HCT116 (cell line): ENCODE results near the gene KAT6B. TPM values are rescaled to one million over a fixed set of nuclear protein-coding genes. Genes with fewer than 3 reads are reported as not detected.

Source experiments
- ATAC-seq: fragments of 200-7000 bp; cut with Tn5 transposase; 2 replicates; pipeline ENCODE4 v1.9.1; 2020; ENCODE audit warnings: mild to moderate bottlenecking, moderate library complexity
- BruUV-seq: library from RNA; stranded (reverse); fragments of 400-500 nt; replicated peaks from 2 replicates; lab custom pipeline; 2021; lab: Mats Ljungman, UMichigan
- CTCF ChIA-PET: fragments of 300-600 bp; sonication (Branson Sonifier 250); formaldehyde crosslinking; loops from one replicate; lab custom pipeline; 2021; ENCODE audit warnings: antibody characterized with exemption; lab: Charles Lee
- POLR2A ChIA-PET: fragments of 300-600, 350-600 bp; sonication (Branson Sonifier 250); formaldehyde crosslinking; loops from one replicate; lab custom pipeline; 2021; ENCODE audit warnings: antibody characterized with exemption; lab: Charles Lee
- RAD21 ChIA-PET, 2 experiments: fragments of 300-600 bp; sonication (Branson Sonifier 250); formaldehyde crosslinking; loops; one replicate each; lab custom pipeline; 2023; ENCODE audit warnings: low total read pairs in 2 of 2; ENCODE audit not compliant: uncharacterized antibody in 2 of 2, unreplicated experiment in 2 of 2, low non-redundant PET in 1 of 2; lab: Charles Lee
- DNase-seq: peaks from one replicate; pipeline ENCODE4 v3.0.0-alpha.2; 2010; ENCODE audit warnings: low read depth, low spot score
- H2AFZ ChIP-seq: fragments of 200-600 bp; shearing (Covaris generic), sonication (generic); 2 replicates; pipeline ENCODE4 v1.6.1; 2017; ENCODE audit warnings: low read depth, mixed run types, mixed read lengths, antibody characterized with exemption, low read length; ENCODE audit not compliant: poor library complexity, severe bottlenecking
- H3K27ac ChIP-seq: 2 replicates; pipeline ENCODE4 v1.5.1; 2012; ENCODE audit warnings: low read depth, low read length
- H3K27me3 ChIP-seq: fragments of 200-600 bp; sonication (generic); 2 replicates; pipeline ENCODE4 v1.6.1; 2016; ENCODE audit warnings: mixed run types, low read length, mixed read lengths; ENCODE audit not compliant: insufficient read depth
- H3K36me3 ChIP-seq, 2 experiments: fragments of 200-500 bp in 1 of 2; fragments of 200-600 bp in 1 of 2; sonication (Bioruptor generic) in 1 of 2; sonication (generic) in 1 of 2; 2 replicates each; pipeline versions ENCODE4 v1.5.1 to v1.6.1; 2014 to 2016; ENCODE audit warnings: low read length in 2 of 2, inconsistent platforms in 1 of 2, mixed read lengths in 1 of 2, mixed run types in 1 of 2; ENCODE audit not compliant: insufficient read depth in 2 of 2, control insufficient read depth in 1 of 2
- H3K4me1 ChIP-seq, 2 experiments: fragments of 200-600 bp in 1 of 2; sonication (generic) in 1 of 2; 2 replicates each; pipeline versions ENCODE4 v1.5.1 to v1.6.1; 2012 to 2017; ENCODE audit warnings: low read length in 2 of 2, inconsistent platforms in 1 of 2, mild to moderate bottlenecking in 1 of 2, mixed read lengths in 1 of 2, mixed run types in 1 of 2, moderate library complexity in 1 of 2; ENCODE audit not compliant: insufficient read depth in 2 of 2, control insufficient read depth in 1 of 2
- H3K4me2 ChIP-seq: fragments of 200-600 bp; sonication (generic); 2 replicates; pipeline ENCODE4 v1.6.1; 2017; ENCODE audit warnings: mixed run types, low read length, mixed read lengths
- H3K4me3 ChIP-seq, 2 experiments: fragments of 200-600 bp in 1 of 2; sonication (generic) in 1 of 2; replicated peaks in 1 of 2; 2 replicates each; pipeline ENCODE4 v1.5.1; 2011 to 2016; ENCODE audit warnings: low read length in 2 of 2, control low read depth in 1 of 2, low read depth in 1 of 2, mild to moderate bottlenecking in 1 of 2, mixed read lengths in 1 of 2, mixed run types in 1 of 2
- H3K79me2 ChIP-seq: fragments of 200-600 bp; sonication (generic); 2 replicates; pipeline ENCODE4 v1.6.1; 2017; ENCODE audit warnings: mild to moderate bottlenecking, mixed run types, low read length, moderate library complexity, mixed read lengths; ENCODE audit not compliant: insufficient read depth
- H3K9ac ChIP-seq: fragments of 200-600 bp; sonication (generic); 2 replicates; pipeline ENCODE4 v1.6.1; 2016; ENCODE audit warnings: low read length, mixed read lengths
- H3K9me2 ChIP-seq: fragments of 200-600 bp; sonication (generic), shearing (Covaris generic); 2 replicates; pipeline ENCODE4 v1.6.1; 2017; ENCODE audit warnings: mixed run types, mild to moderate bottlenecking, moderate library complexity; ENCODE audit not compliant: insufficient read depth
- H3K9me3 ChIP-seq, 2 experiments: fragments of 200-500 bp in 1 of 2; fragments of 200-600 bp in 1 of 2; sonication (Bioruptor generic) in 1 of 2; sonication (generic) in 1 of 2; 2 replicates each; pipeline ENCODE4 v1.6.1; 2014 to 2017; ENCODE audit warnings: low read length in 2 of 2, mixed read lengths in 2 of 2, inconsistent platforms in 1 of 2, low read depth in 1 of 2, mild to moderate bottlenecking in 1 of 2, mixed run types in 1 of 2, moderate library complexity in 1 of 2; ENCODE audit not compliant: control insufficient read depth in 1 of 2, insufficient read depth in 1 of 2
- H4K20me1 ChIP-seq: fragments of 200-600 bp; sonication (generic), shearing (Covaris generic); 2 replicates; pipeline ENCODE4 v1.6.1; 2017; ENCODE audit warnings: mixed run types, mild to moderate bottlenecking, moderate library complexity; ENCODE audit not compliant: insufficient read depth
- ATF3 ChIP-seq: IDR thresholded peaks from 2 replicates; pipeline ENCODE4 v1.6.1; 2012
- CEBPB ChIP-seq: IDR thresholded peaks from 2 replicates; pipeline ENCODE4 v1.6.1; 2012; ENCODE audit warnings: low read depth
- EGR1 ChIP-seq: IDR thresholded peaks from 2 replicates; pipeline ENCODE4 v1.6.1; 2012; ENCODE audit warnings: low read depth
- EZH2 ChIP-seq: fragments of 200-600 bp; sonication (generic); IDR thresholded peaks from 2 replicates; pipeline ENCODE4 v1.6.1; 2017; ENCODE audit warnings: antibody characterized with exemption, mixed run types
- EZH2phosphoT487 ChIP-seq: fragments of 200-600 bp; IDR thresholded peaks from 2 replicates; pipeline ENCODE4 v1.6.1; 2018; ENCODE audit warnings: antibody characterized with exemption, borderline replicate concordance
- JUND ChIP-seq: IDR thresholded peaks from 2 replicates; pipeline ENCODE4 v1.6.1; 2012
- POLR2A ChIP-seq: IDR thresholded peaks from 2 replicates; pipeline ENCODE4 v1.7.0; 2011; ENCODE audit warnings: borderline replicate concordance; ENCODE audit not compliant: insufficient read depth, insufficient read length; ENCODE audit errors: extremely low read depth
- RAD21 ChIP-seq: IDR thresholded peaks from 2 replicates; pipeline ENCODE4 v1.6.1; 2012; ENCODE audit warnings: low read depth, mild to moderate bottlenecking
- REST ChIP-seq: IDR thresholded peaks from 2 replicates; pipeline ENCODE4 v1.6.1; 2012; ENCODE audit warnings: low read depth
- SIN3A ChIP-seq: IDR thresholded peaks from 2 replicates; pipeline ENCODE4 v1.6.1; 2012; ENCODE audit warnings: low read depth
- SRF ChIP-seq: IDR thresholded peaks from 2 replicates; pipeline ENCODE4 v1.6.1; 2012; ENCODE audit warnings: low read depth
- YY1 ChIP-seq: IDR thresholded peaks from 2 replicates; pipeline ENCODE4 v1.6.1; 2011; ENCODE audit warnings: low read length, low read depth, moderate library complexity, mild to moderate bottlenecking; ENCODE audit not compliant: insufficient replicate concordance; ENCODE audit errors: extremely low read depth
- ZBTB33 ChIP-seq: IDR thresholded peaks from 2 replicates; pipeline ENCODE4 v1.6.1; 2011; ENCODE audit warnings: mild to moderate bottlenecking, low read length, moderate library complexity; ENCODE audit not compliant: insufficient replicate concordance; ENCODE audit errors: extremely low read depth
- ZFX ChIP-seq: fragments of 450-650 bp; IDR thresholded peaks from 2 replicates; pipeline ENCODE4 v1.6.1; 2017
- intact Hi-C: fragments of 100-400 bp; cut with micrococcal nuclease; formaldehyde crosslinking; loops from 2 replicates; pipeline ENCODE4 v1.10.0; 2022
- total RNA-seq: library from RNA; stranded (reverse); gene quantifications from one replicate; pipeline ENCODE4 v1.2.1, GENCODE V29; 2021; ENCODE audit not compliant: unreplicated experiment
- TF ChIP-seq, protein P1 (sequence below), 3 experiments: fragments of 200-600 bp in 1 of 3; sonication (generic) in 1 of 3; IDR thresholded peaks in 2 of 3; conservative IDR thresholded peaks in 1 of 3; 2 replicates each; pipeline ENCODE4 v1.5.1; 2012 to 2017; ENCODE audit warnings: low read depth in 2 of 3, low read length in 2 of 3, antibody characterized with exemption in 1 of 3, borderline replicate concordance in 1 of 3, control low read depth in 1 of 3, mild to moderate bottlenecking in 1 of 3, mixed read lengths in 1 of 3, mixed run types in 1 of 3, moderate library complexity in 1 of 3; ENCODE audit not compliant: insufficient read depth in 1 of 3

Gene KAT6B
- total RNA-seq, 1 experiment from 2014 or later: 17.8 TPM

GRCh38 chr10:74856940-74857339 is 30.5 kb downstream of the KAT6B start (continued):
- TF ChIP-seq, protein P1, sequence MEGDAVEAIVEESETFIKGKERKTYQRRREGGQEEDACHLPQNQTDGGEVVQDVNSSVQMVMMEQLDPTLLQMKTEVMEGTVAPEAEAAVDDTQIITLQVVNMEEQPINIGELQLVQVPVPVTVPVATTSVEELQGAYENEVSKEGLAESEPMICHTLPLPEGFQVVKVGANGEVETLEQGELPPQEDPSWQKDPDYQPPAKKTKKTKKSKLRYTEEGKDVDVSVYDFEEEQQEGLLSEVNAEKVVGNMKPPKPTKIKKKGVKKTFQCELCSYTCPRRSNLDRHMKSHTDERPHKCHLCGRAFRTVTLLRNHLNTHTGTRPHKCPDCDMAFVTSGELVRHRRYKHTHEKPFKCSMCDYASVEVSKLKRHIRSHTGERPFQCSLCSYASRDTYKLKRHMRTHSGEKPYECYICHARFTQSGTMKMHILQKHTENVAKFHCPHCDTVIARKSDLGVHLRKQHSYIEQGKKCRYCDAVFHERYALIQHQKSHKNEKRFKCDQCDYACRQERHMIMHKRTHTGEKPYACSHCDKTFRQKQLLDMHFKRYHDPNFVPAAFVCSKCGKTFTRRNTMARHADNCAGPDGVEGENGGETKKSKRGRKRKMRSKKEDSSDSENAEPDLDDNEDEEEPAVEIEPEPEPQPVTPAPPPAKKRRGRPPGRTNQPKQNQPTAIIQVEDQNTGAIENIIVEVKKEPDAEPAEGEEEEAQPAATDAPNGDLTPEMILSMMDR (IDR thresholded peaks at IDR 0.05 in 2 of 3, conservative IDR thresholded peaks at IDR 0.05 in 1 of 3; ENCODE audit: borderline replicate concordance in 1 of 3, insufficient read depth in 1 of 3, low read depth in 2 of 3, low read length in 2 of 3): no peak
- no peak for TF ChIP-seq RAD21
- no peak for TF ChIP-seq JUND
- no peak for TF ChIP-seq EZH2phosphoT487

DNA sequence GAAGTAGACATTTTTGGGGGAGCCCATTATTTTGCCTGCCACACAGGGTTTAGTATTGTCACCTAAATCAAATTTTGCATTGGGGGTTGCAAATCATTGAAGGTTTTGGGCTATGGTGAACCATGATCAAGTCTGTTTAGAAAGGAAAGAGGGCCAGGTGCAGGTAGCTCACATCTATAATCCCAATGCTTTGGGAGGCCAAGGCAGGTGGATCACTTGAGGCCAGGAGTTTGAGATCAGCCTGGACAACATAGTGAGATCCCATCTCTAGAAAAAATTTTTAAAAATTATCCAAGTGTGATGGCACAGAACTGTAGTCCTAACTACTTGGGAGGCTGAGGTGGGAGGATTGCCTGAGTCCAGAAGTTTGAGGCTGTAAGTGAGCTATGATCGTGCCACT is 31.2 kb downstream of the KAT6B start:
- DNase-seq (no peak), ATAC-seq (no peak)
- Histone ChIP-seq H3K79me2 (peaks cover 7% of the 10 kb centered on the region; the same call in 1 of the 2 replicates), H2AFZ (no peak overlapping the region), H3K9me2 (no peaks in the 10 kb centered on the region), H3K4me3 (no peak overlapping the region), H3K36me3 (no peaks in the 10 kb centered on the region), H3K4me2 (no peak overlapping the region), H4K20me1 (no peaks in the 10 kb centered on the region), H3K9ac (no peak overlapping the region), H3K9me3 (no peaks in the 10 kb centered on the region), H3K27me3 (no peaks in the 10 kb centered on the region), H3K27ac (no peak overlapping the region), H3K4me1 (peaks cover 0 to 2% of the 10 kb centered on the region in 2 experiments; a peak in 1 of 4 replicates)
- CTCF ChIA-PET: no interaction called here
- POLR2A ChIA-PET: no interaction called here
- intact Hi-C loops: no loop called here
- RAD21 ChIA-PET: no interaction called here
- TF ChIP-seq EGR1 (no peak), CEBPB (no peak), JUND (no peak), ZFX (no peak), RAD21 (no peak), POLR2A (no peak), ATF3 (no peak), REST (no peak), YY1 (no peak), SIN3A (no peak), SRF (no peak), EZH2 (no peak), EZH2phosphoT487 (no peak), ZBTB33 (no peak)
- TF ChIP-seq, all 23 proteins: peak for 0
- BruUV-seq: no TSS peak
